HepG2 (cell line): ENCODE results near the gene MYRIP. TPM values are rescaled to one million over a fixed set of nuclear protein-coding genes. Genes with fewer than 3 reads are reported as not detected.

Experiments
- AHR ChIP-seq: IDR thresholded peaks from 2 replicates; pipeline ENCODE4 v1.6.1; 2018; ENCODE audit warnings: missing genetic modification reagents, missing compliant biosample characterization
- ATF7 ChIP-seq, 2 experiments: fragments of 450-650 bp in 1 of 2; sonication (generic) in 1 of 2; formaldehyde crosslinking in 1 of 2; IDR thresholded peaks; 2 replicates each; pipeline versions ENCODE4 v1.4.0 to v1.6.1; 2016 to 2020; ENCODE audit warnings: antibody characterized with exemption in 1 of 2, mild to moderate bottlenecking in 1 of 2, missing genetic modification reagents in 1 of 2
- GATAD2A ChIP-seq: IDR thresholded peaks from 2 replicates; pipeline ENCODE4 v1.6.1; 2016
- HNRNPUL1 ChIP-seq: fragments of 200-400 bp; formaldehyde crosslinking; IDR thresholded peaks from 2 replicates; pipeline ENCODE4 v1.6.1; 2017; ENCODE audit warnings: low read depth, mild to moderate bottlenecking, low read length, moderate library complexity
- SAP130 ChIP-seq: IDR thresholded peaks from 2 replicates; pipeline ENCODE4 v1.6.1; 2016; ENCODE audit warnings: low read depth
- ZNF549 ChIP-seq: sonication (generic); formaldehyde crosslinking; IDR thresholded peaks from 2 replicates; pipeline ENCODE4 v1.5.0; 2020; ENCODE audit warnings: missing genetic modification reagents
- ZNF644 ChIP-seq: IDR thresholded peaks from 2 replicates; pipeline ENCODE4 v1.6.1; 2016; ENCODE audit warnings: low read depth
- polyA plus RNA-seq, 8 experiments: library from polyadenylated mRNA; depleted of rRNA in 3 of 8; stranded (reverse) in 7 of 8; unstranded in 1 of 8; fragments of >200 nt; fragmentation: Illumina TruSeq in 4 of 8; extraction: Trizol in 4 of 8; gene quantifications; 2 replicates each; pipeline versions ENCODE4 v1.2.1 to v1.2.3, GENCODE V29; 2011 to 2016; ENCODE audit warnings: low read depth in 4 of 8, missing spikeins in 1 of 8, mixed read lengths in 1 of 8; ENCODE audit not compliant: insufficient read depth in 1 of 8
- total RNA-seq, 5 experiments: library from RNA; depleted of rRNA; stranded (reverse); fragments of >200 nt; fragmentation: Illumina TruSeq; extraction: Trizol; gene quantifications; 2 replicates each; pipeline ENCODE4 v1.2.3, GENCODE V29; 2016; ENCODE audit warnings: low read depth in 1 of 5
- TF ChIP-seq, protein P1 (sequence below): IDR thresholded peaks from 2 replicates; pipeline ENCODE4 v1.6.1; 2016; ENCODE audit warnings: mild to moderate bottlenecking
- TF ChIP-seq, protein P2 (sequence below): IDR thresholded peaks from 2 replicates; pipeline ENCODE4 v1.4.0; 2020; ENCODE audit warnings: mild to moderate bottlenecking, missing genetic modification reagents
- TF ChIP-seq, protein P3 (sequence below): sonication (generic); formaldehyde crosslinking; IDR thresholded peaks from 2 replicates; pipeline ENCODE4 v1.4.0; 2020; ENCODE audit warnings: missing genetic modification reagents, borderline replicate concordance
- TF ChIP-seq, protein P4 (sequence below): sonication (generic); formaldehyde crosslinking; IDR thresholded peaks from 2 replicates; pipeline ENCODE4 v1.4.0; 2020; ENCODE audit warnings: mild to moderate bottlenecking, missing genetic modification reagents
- TF ChIP-seq, protein P5 (sequence below): sonication (generic); formaldehyde crosslinking; IDR thresholded peaks from 2 replicates; pipeline ENCODE4 v1.5.0; 2020; ENCODE audit warnings: missing genetic modification reagents

The MYRIP gene
- total and polyA plus RNA-seq, 2 of the 13 experiments (the other 11 are each of a cell fraction or from before 2014, with no cell fraction given): 0.64 to 0.84 TPM

DNA sequence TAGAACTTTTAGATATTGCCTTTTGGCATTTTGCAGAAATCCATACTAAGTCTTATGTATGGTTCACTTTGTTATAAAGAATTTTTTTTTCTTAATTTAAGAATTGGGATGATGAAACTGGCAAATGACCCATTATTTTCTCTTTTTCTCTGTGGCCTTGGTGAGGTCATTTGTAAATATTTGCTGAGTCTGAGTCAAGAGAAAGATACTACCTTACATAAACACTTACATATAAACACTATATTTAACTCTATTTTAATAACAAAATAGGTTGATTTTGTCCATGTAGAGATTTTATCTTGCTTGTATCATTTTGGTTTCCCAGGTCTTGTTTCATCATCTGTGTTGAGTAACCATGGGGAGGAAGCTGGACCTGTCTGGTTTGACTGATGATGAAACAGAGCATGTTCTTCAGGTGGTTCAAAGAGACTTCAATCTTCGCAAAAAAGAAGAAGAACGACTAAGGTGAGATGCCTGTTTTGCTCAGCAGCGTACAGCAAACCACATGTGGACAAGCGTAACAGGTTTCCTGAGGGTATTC is 91.1 kb downstream of the MYRIP start (continued):
- TF ChIP-seq ZNF549 (CRISPR knock-in tag) (no peak), ATF7 (IDR thresholded peaks at IDR 0.05) (0 out of 2 replicates have a peak, but pooled peaks have one; percentile 5), ATF7 (CRISPR knock-in tag; IDR thresholded peaks at IDR 0.05) (no peak), GATAD2A (CRISPR knock-in tag) (peak; percentile 65; the same call in 1 of the 2 replicates), AHR (CRISPR knock-in tag) (no peak), ZNF644 (CRISPR knock-in tag) (peak; percentile 35; the same call in 1 of the 2 replicates), SAP130 (no peak), HNRNPUL1 (no peak)
- TF ChIP-seq, protein P1, sequence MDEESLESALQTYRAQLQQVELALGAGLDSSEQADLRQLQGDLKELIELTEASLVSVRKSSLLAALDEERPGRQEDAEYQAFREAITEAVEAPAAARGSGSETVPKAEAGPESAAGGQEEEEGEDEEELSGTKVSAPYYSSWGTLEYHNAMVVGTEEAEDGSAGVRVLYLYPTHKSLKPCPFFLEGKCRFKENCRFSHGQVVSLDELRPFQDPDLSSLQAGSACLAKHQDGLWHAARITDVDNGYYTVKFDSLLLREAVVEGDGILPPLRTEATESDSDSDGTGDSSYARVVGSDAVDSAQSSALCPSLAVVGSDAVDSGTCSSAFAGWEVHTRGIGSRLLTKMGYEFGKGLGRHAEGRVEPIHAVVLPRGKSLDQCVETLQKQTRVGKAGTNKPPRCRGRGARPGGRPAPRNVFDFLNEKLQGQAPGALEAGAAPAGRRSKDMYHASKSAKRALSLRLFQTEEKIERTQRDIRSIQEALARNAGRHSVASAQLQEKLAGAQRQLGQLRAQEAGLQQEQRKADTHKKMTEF (CRISPR knock-in tag): no peak
- TF ChIP-seq, protein P2, sequence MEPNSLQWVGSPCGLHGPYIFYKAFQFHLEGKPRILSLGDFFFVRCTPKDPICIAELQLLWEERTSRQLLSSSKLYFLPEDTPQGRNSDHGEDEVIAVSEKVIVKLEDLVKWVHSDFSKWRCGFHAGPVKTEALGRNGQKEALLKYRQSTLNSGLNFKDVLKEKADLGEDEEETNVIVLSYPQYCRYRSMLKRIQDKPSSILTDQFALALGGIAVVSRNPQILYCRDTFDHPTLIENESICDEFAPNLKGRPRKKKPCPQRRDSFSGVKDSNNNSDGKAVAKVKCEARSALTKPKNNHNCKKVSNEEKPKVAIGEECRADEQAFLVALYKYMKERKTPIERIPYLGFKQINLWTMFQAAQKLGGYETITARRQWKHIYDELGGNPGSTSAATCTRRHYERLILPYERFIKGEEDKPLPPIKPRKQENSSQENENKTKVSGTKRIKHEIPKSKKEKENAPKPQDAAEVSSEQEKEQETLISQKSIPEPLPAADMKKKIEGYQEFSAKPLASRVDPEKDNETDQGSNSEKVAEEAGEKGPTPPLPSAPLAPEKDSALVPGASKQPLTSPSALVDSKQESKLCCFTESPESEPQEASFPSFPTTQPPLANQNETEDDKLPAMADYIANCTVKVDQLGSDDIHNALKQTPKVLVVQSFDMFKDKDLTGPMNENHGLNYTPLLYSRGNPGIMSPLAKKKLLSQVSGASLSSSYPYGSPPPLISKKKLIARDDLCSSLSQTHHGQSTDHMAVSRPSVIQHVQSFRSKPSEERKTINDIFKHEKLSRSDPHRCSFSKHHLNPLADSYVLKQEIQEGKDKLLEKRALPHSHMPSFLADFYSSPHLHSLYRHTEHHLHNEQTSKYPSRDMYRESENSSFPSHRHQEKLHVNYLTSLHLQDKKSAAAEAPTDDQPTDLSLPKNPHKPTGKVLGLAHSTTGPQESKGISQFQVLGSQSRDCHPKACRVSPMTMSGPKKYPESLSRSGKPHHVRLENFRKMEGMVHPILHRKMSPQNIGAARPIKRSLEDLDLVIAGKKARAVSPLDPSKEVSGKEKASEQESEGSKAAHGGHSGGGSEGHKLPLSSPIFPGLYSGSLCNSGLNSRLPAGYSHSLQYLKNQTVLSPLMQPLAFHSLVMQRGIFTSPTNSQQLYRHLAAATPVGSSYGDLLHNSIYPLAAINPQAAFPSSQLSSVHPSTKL (CRISPR knock-in tag): peak; percentile 44; the same call in 1 of the 2 replicates
- TF ChIP-seq, protein P3, sequence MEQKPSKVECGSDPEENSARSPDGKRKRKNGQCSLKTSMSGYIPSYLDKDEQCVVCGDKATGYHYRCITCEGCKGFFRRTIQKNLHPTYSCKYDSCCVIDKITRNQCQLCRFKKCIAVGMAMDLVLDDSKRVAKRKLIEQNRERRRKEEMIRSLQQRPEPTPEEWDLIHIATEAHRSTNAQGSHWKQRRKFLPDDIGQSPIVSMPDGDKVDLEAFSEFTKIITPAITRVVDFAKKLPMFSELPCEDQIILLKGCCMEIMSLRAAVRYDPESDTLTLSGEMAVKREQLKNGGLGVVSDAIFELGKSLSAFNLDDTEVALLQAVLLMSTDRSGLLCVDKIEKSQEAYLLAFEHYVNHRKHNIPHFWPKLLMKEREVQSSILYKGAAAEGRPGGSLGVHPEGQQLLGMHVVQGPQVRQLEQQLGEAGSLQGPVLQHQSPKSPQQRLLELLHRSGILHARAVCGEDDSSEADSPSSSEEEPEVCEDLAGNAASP (CRISPR knock-in tag): 0 out of 2 replicates have a peak, but pooled peaks have one; percentile 18
- TF ChIP-seq, protein P4, sequence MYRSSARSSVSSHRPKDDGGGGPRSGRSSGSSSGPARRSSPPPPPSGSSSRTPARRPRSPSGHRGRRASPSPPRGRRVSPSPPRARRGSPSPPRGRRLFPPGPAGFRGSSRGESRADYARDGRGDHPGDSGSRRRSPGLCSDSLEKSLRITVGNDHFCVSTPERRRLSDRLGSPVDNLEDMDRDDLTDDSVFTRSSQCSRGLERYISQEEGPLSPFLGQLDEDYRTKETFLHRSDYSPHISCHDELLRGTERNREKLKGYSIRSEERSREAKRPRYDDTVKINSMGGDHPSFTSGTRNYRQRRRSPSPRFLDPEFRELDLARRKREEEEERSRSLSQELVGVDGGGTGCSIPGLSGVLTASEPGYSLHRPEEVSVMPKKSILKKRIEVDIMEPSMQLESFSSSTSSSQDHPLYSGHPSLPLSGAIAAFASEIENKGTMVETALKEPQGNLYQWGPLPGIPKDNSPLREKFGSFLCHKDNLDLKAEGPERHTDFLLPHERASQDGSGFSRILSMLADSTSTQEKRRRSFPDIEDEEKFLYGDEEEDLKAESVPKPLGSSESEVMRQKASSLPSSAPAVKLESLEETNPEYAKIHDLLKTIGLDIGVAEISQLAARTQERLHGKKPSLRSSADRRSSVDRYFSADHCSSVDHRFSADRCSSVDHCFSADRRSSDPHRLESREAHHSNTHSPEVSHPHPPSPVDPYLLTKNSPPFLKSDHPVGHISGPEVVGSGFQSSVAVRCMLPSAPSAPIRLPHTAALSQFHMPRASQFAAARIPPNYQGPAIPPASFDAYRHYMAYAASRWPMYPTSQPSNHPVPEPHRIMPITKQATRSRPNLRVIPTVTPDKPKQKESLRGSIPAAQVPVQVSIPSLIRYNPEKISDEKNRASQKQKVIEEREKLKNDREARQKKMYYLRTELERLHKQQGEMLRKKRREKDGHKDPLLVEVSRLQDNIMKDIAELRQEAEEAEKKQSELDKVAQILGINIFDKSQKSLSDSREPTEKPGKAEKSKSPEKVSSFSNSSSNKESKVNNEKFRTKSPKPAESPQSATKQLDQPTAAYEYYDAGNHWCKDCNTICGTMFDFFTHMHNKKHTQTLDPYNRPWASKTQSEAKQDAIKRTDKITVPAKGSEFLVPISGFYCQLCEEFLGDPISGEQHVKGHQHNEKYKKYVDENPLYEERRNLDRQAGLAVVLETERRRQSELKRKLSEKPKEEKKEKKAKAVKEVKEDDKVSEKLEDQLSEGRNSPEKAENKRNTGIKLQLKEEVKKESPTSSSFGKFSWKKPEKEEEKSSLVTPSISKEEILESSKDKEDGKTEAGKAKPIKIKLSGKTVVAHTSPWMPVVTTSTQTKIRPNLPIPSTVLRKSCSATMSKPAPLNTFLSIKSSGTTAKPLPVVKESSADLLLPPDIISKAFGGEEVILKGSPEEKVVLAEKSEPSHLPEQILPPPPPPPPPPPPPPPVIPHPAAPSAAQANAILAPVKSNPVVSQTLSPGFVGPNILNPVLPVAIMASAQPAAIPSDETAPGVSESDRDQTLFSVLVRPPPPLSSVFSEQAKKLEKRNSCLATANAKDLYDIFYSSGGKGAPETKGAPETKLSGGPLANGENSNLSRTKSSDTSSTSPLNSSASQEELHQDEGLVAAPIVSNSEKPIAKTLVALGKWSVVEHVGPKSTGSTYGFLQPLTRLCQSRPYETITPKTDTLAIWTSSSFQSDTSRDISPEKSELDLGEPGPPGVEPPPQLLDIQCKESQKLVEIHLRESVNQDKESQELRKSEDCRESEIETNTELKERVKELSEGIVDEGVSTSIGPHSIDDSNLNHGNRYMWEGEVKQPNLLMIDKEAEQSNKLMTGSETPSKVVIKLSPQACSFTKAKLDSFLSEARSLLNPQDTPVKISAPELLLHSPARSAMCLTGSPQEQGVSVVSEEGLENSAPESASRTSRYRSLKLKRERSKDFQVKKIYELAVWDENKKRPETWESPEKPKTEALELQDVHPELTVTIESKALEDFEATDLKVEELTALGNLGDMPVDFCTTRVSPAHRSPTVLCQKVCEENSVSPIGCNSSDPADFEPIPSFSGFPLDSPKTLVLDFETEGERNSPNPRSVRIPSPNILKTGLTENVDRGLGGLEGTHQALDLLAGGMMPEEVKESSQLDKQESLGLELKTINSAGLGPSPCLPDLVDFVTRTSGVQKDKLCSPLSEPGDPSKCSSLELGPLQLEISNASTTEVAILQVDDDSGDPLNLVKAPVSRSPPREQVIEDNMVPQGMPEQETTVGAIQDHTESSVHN (CRISPR knock-in tag): no peak
- TF ChIP-seq, protein P5, sequence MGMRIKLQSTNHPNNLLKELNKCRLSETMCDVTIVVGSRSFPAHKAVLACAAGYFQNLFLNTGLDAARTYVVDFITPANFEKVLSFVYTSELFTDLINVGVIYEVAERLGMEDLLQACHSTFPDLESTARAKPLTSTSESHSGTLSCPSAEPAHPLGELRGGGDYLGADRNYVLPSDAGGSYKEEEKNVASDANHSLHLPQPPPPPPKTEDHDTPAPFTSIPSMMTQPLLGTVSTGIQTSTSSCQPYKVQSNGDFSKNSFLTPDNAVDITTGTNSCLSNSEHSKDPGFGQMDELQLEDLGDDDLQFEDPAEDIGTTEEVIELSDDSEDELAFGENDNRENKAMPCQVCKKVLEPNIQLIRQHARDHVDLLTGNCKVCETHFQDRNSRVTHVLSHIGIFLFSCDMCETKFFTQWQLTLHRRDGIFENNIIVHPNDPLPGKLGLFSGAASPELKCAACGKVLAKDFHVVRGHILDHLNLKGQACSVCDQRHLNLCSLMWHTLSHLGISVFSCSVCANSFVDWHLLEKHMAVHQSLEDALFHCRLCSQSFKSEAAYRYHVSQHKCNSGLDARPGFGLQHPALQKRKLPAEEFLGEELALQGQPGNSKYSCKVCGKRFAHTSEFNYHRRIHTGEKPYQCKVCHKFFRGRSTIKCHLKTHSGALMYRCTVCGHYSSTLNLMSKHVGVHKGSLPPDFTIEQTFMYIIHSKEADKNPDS: no peak
